ENCODE data around the gene SMURF2. TPM values are rescaled to one million over a fixed set of nuclear protein-coding genes. Genes with fewer than 3 reads are reported as not detected.

SMURF2 gene
- total RNA-seq, 1 donor from 2014 or later: 11.5 TPM

DNA sequence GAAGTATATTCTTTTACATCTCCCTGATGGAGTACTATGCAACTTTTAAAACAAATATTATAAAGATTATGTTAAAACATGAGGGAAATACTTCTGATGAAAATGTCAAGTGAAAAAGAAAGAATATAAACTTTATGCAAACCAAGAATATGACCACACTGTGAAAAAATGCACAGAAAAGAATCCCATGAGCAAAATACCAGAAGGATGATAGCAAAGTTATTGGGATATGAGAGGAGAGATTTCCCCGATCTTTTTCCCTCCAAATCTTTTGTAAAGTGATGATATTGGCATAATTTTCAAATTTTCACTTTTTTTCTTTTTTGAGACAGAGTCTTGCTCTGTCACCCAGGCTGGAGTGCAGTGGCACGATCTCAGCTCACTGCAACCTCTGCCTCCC, 36.6 kb upstream of the SMURF2 start:
- TF ChIP-seq, protein P1, sequence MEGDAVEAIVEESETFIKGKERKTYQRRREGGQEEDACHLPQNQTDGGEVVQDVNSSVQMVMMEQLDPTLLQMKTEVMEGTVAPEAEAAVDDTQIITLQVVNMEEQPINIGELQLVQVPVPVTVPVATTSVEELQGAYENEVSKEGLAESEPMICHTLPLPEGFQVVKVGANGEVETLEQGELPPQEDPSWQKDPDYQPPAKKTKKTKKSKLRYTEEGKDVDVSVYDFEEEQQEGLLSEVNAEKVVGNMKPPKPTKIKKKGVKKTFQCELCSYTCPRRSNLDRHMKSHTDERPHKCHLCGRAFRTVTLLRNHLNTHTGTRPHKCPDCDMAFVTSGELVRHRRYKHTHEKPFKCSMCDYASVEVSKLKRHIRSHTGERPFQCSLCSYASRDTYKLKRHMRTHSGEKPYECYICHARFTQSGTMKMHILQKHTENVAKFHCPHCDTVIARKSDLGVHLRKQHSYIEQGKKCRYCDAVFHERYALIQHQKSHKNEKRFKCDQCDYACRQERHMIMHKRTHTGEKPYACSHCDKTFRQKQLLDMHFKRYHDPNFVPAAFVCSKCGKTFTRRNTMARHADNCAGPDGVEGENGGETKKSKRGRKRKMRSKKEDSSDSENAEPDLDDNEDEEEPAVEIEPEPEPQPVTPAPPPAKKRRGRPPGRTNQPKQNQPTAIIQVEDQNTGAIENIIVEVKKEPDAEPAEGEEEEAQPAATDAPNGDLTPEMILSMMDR (IDR thresholded peaks at IDR 0.05; ENCODE audit: borderline replicate concordance): no peak
- Histone ChIP-seq H3K27me3 (ENCODE audit: low read depth) (no peaks in the 10 kb centered on the region), H3K9me3 (replicated peaks) (no peaks in the 10 kb centered on the region), H3K36me3 (no peaks in the 10 kb centered on the region), H3K27ac (replicated peaks) (no peak overlapping the region), H3K4me1 (peaks cover 12% of the 10 kb centered on the region), H3K4me3 (no peak overlapping the region)
- intact Hi-C loops (cut with micrococcal nuclease): no loop called here
- no peak for DNase-seq

DNA sequence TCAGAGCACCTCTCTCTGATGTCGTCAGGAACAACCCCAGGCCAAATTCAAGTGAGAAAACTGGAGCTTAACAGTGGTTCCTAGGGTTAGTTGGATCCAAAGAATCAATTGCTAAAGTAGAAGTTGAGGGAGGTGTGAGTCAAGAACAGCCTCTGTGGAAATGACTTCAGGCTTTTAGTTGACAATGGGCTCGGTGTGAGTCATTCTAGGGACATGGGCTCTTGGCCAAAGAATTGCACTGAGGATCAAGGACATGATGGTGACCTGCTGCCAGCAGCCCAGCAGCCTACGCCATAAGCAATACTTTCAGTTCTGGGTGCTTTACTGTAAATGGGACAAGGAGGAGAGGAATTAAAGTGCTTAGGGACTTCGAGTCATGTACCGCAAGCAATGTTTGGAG, 32.1 kb upstream of the SMURF2 start:
- peak; percentile 59 for DNase-seq
- TF ChIP-seq, protein P1 (IDR thresholded peaks at IDR 0.05; ENCODE audit: borderline replicate concordance): no peak
- peak overlapping the region; percentile 60 for H3K27ac ChIP-seq (replicated peaks)
- H3K4me1 ChIP-seq: peaks cover 14% of the 10 kb centered on the region
- no peaks in the 10 kb centered on the region for H3K27me3 ChIP-seq (ENCODE audit: low read depth)
- intact Hi-C loops (cut with micrococcal nuclease): no loop called here
- H3K4me3 ChIP-seq: no peak overlapping the region
- H3K36me3 ChIP-seq: no peaks in the 10 kb centered on the region
- H3K9me3 ChIP-seq (replicated peaks): no peaks in the 10 kb centered on the region

DNA sequence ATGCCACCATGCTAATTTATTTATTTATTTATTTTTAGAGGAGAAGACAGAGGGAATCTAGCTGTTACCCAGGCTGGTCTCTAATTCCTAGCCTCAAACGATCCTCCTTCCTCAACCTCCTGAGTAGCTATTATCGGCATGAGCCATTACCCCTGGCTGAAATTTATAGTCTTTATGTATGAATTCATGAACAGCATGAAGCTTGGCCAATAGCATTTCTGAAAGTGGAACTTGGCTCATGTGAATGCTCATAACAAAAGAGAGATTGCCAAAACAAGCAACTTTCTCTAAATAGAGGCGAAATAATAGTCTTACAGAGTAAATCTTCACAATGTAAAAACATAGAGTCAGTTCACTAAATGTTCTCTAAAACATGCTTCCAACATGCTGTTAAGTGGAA, 30.1 kb upstream of the SMURF2 start:
- H3K4me3 ChIP-seq: no peak overlapping the region
- TF ChIP-seq, protein P1 (IDR thresholded peaks at IDR 0.05; ENCODE audit: borderline replicate concordance): no peak
- no peaks in the 10 kb centered on the region for H3K9me3 ChIP-seq (replicated peaks)
- no peaks in the 10 kb centered on the region for H3K27me3 ChIP-seq (ENCODE audit: low read depth)
- peaks cover 14% of the 10 kb centered on the region for H3K4me1 ChIP-seq
- no peaks in the 10 kb centered on the region for H3K36me3 ChIP-seq
- intact Hi-C loops (cut with micrococcal nuclease): no loop called here
- DNase-seq: no peak
- no peak overlapping the region for H3K27ac ChIP-seq (replicated peaks)

DNA sequence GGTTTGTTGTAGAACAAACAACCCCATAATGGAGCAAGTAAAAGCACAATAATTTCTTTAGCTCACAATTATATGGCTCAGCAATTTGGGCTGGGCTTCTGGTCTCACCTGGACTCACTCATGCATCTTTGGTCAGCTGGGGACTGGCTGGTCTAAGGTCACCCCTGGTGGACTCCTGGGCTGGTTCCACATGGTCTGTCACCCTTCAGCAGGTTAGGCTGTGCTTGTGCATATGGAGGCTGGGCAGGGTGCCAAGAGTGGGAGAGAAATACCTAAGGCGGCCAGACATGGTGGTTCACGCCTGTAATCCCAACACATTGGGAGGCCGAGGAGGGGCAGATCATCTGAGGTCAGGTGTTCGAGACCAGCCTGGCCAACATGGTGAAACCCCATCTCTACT, 27.0 kb upstream of the SMURF2 start:
- no peaks in the 10 kb centered on the region for H3K9me3 ChIP-seq (replicated peaks)
- H3K4me1 ChIP-seq: peaks cover 6% of the 10 kb centered on the region
- TF ChIP-seq, protein P1 (IDR thresholded peaks at IDR 0.05; ENCODE audit: borderline replicate concordance): no peak
- H3K27me3 ChIP-seq (ENCODE audit: low read depth): no peaks in the 10 kb centered on the region
- H3K4me3 ChIP-seq: no peak overlapping the region
- no peak for DNase-seq
- no peak overlapping the region for H3K27ac ChIP-seq (replicated peaks)
- intact Hi-C loops (cut with micrococcal nuclease): no loop called here
- H3K36me3 ChIP-seq: no peaks in the 10 kb centered on the region

DNA sequence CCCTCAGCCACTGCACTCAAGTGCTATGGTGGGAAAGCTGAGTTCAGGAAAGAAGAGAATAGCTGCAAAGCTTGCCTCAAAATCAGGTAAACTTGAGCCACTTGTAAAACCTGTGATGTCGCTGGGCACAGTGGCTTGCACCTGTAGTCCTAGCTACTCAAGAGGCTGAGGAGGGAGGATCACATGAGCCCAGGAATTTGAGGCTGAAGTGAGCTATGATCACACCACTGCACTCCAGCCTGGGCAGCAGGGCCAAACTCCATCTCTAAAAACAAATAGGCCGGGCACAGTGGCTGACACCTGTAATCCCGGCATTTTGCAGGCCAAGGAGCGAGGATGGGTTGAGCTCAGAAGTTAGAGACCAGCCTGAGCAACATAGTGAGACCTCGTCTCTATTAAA, 26.4 kb upstream of the SMURF2 start:
- TF ChIP-seq, protein P1 (IDR thresholded peaks at IDR 0.05; ENCODE audit: borderline replicate concordance): no peak
- Histone ChIP-seq H3K27ac (replicated peaks) (no peak overlapping the region), H3K4me3 (no peak overlapping the region), H3K27me3 (ENCODE audit: low read depth) (no peaks in the 10 kb centered on the region), H3K9me3 (replicated peaks) (no peaks in the 10 kb centered on the region), H3K4me1 (no peaks in the 10 kb centered on the region), H3K36me3 (no peaks in the 10 kb centered on the region)
- DNase-seq: no peak
- intact Hi-C loops (cut with micrococcal nuclease): no loop called here

DNA sequence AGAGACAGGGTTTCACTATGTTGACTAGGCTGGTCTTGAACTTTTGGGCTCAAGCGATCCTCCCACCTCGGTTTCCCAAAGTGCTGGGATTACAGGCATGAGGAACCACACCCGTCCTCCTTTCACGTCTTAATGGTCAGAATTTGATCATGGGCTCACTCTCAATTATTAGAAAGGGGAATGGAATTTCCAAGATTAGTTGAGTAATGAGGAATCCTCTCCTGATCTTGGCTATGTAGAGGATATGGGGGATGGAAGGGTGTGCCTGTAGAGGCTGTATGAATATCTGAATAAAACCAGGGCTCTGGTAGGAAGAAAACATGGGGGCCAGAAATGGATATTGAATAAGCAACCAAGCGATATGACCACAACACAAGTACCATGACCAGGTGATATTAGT, 25.9 kb upstream of the SMURF2 start:
- H3K36me3 ChIP-seq: no peaks in the 10 kb centered on the region
- H3K4me1 ChIP-seq: no peaks in the 10 kb centered on the region
- H3K27ac ChIP-seq (replicated peaks): no peak overlapping the region
- TF ChIP-seq, protein P1 (IDR thresholded peaks at IDR 0.05; ENCODE audit: borderline replicate concordance): no peak
- H3K27me3 ChIP-seq (ENCODE audit: low read depth): no peaks in the 10 kb centered on the region
- no peak overlapping the region for H3K4me3 ChIP-seq
- no peak for DNase-seq
- no peaks in the 10 kb centered on the region for H3K9me3 ChIP-seq (replicated peaks)
- intact Hi-C loops (cut with micrococcal nuclease): no loop called here

Measured in left ventricle myocardium inferior (tissue), 1 donor.